ENCODE results near the gene CABCOCO1. TPM values are rescaled to one million over a fixed set of nuclear protein-coding genes. Genes with fewer than 3 reads are reported as not detected.

The CABCOCO1 gene
- total RNA-seq, 1 experiment from 2014 or later = 0.24 TPM

DNA sequence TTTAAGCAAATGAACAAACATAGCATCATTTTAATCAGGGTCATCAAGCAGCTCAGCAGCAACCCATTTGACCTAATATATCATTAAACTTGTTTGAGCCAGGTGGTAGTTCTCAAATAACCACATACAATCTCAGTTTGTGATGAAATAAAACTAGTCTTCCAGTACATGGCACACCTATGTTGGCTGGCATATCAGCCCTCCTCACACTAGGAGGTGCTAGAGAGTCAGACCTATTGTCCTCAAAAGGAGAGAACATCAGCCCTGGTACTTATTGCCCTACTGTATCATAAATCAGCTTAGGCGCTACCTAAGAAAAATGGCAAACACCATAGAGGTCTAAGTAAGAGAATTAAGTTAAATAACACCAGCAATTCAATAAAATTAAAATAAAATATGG, 81.7 kb downstream of the CABCOCO1 start:
- in situ Hi-C loops (cut with HindIII; ENCODE audit: low pct_unique_long_range_greater_than_20kb, low sequenced_read_pairs) = no loop called here
- no peak for DNase-seq (ENCODE audit: low read depth)

GRCh38 chr10:61746377-61746776, 83.6 kb downstream of the CABCOCO1 start:
- in situ Hi-C loops (cut with HindIII; ENCODE audit: low pct_unique_long_range_greater_than_20kb, low sequenced_read_pairs) = no loop called here
- DNase-seq (ENCODE audit: low read depth) = no peak

- in situ Hi-C loops (cut with HindIII; ENCODE audit: low pct_unique_long_range_greater_than_20kb, low sequenced_read_pairs) = no loop called here
- no peak for DNase-seq (ENCODE audit: low read depth)
Measured at GRCh38 chr10:61747307-61747706, 84.6 kb downstream of the CABCOCO1 start.

GRCh38 chr10:61749291-61749690, 86.6 kb downstream of the CABCOCO1 start:
- in situ Hi-C loops (cut with HindIII; ENCODE audit: low pct_unique_long_range_greater_than_20kb, low sequenced_read_pairs) = no loop called here
- DNase-seq (ENCODE audit: low read depth) = no peak

- in situ Hi-C loops (cut with HindIII; ENCODE audit: low pct_unique_long_range_greater_than_20kb, low sequenced_read_pairs) = no loop called here
- DNase-seq (ENCODE audit: low read depth) = peak; percentile 65
Measured at GRCh38 chr10:61750943-61751471, 88.3 kb downstream of the CABCOCO1 start.

- in situ Hi-C loops (cut with HindIII; ENCODE audit: low pct_unique_long_range_greater_than_20kb, low sequenced_read_pairs) = no loop called here
- no peak for DNase-seq (ENCODE audit: low read depth)
Measured at GRCh38 chr10:61751599-61751998, 88.9 kb downstream of the CABCOCO1 start.

GRCh38 chr10:61752111-61753011, 89.6 kb downstream of the CABCOCO1 start:
- DNase-seq (ENCODE audit: low read depth) = peak; percentile 88
- in situ Hi-C loops (cut with HindIII; ENCODE audit: low pct_unique_long_range_greater_than_20kb, low sequenced_read_pairs) = no loop called here

DNA sequence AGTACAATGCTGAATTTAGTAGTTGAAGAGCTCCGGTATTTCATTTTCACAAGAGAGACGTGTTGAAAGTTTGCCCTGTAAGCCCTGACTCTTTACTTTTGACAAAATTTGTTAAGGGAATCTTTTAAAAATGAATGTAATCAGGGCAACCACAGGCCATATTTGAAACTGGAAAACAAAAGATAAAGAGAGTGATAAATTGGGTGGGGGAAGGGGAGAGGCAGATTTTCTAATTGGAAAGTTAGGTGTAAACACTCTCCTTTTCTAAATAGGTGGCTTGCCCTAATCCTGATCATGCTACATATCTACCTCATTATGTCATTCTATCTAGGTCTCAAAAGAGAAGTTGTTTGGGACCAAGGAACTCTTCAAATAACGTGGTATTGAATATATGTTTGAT, 90.7 kb downstream of the CABCOCO1 start:
- DNase-seq (ENCODE audit: low read depth) = no peak
- in situ Hi-C loops (cut with HindIII; ENCODE audit: low pct_unique_long_range_greater_than_20kb, low sequenced_read_pairs) = no loop called here

- DNase-seq (ENCODE audit: low read depth) = peak; percentile 46
- in situ Hi-C loops (cut with HindIII; ENCODE audit: low pct_unique_long_range_greater_than_20kb, low sequenced_read_pairs) = no loop called here
Measured at GRCh38 chr10:61754587-61755550, 92.1 kb downstream of the CABCOCO1 start.

- in situ Hi-C loops (cut with HindIII; ENCODE audit: low pct_unique_long_range_greater_than_20kb, low sequenced_read_pairs) = no loop called here
- DNase-seq (ENCODE audit: low read depth) = no peak
Measured at GRCh38 chr10:61757001-61757400, 94.3 kb downstream of the CABCOCO1 start.

- in situ Hi-C loops (cut with HindIII; ENCODE audit: low pct_unique_long_range_greater_than_20kb, low sequenced_read_pairs) = no loop called here
- DNase-seq (ENCODE audit: low read depth) = peak; percentile 69
Measured at GRCh38 chr10:61757525-61758397, 95.0 kb downstream of the CABCOCO1 start.

GRCh38 chr10:61758433-61758832, 95.7 kb downstream of the CABCOCO1 start:
- in situ Hi-C loops (cut with HindIII; ENCODE audit: low pct_unique_long_range_greater_than_20kb, low sequenced_read_pairs) = no loop called here
- peak; percentile 35 for DNase-seq (ENCODE audit: low read depth)

DNA sequence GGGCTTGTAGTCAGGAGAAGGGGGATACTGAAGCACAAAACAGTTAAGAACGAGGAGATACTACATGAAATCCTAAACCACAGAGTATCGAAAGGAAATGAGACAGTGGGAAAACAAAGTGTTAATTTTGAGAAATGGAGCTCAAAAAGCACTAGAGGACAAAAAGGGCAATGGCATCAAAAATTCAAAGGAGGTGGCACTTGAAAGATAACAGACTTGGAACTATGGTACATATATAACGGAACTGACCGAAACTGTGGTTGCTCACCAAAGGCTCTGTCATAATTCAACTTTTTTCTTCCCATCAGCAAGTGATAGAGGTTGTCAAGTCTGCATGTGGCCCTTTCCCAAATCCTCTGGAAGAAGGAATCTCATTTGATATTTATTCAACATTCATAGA, 97.0 kb downstream of the CABCOCO1 start:
- in situ Hi-C loops (cut with HindIII; ENCODE audit: low pct_unique_long_range_greater_than_20kb, low sequenced_read_pairs) = no loop called here
- no peak for DNase-seq (ENCODE audit: low read depth)

- DNase-seq (ENCODE audit: low read depth) = peak; percentile 80
- in situ Hi-C loops (cut with HindIII; ENCODE audit: low pct_unique_long_range_greater_than_20kb, low sequenced_read_pairs) = no loop called here
Measured at GRCh38 chr10:61760943-61761824, 98.5 kb downstream of the CABCOCO1 start.

DNA sequence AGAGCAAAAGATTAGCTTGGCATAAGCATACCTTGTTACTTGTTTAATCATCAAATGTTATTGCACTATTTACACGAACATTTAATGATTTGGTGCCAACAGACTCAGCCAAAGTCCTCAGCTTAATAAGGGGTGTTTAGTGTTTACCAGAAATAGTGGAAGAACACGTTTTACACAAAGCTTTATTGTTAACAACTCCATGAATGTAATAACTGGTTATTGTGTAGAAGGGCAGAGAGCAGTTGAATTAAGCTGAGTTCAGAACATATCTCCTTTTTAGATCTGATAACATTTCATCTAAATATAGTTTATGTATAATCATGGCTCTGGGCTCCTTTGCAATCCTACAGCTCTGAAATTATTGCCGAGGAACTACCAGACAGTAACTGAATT, 99.1 kb downstream of the CABCOCO1 start:
- in situ Hi-C loops (cut with HindIII; ENCODE audit: low pct_unique_long_range_greater_than_20kb, low sequenced_read_pairs) = no loop called here
- DNase-seq (ENCODE audit: low read depth) = no peak

GRCh38 chr10:61763778-61764177, 101.0 kb downstream of the CABCOCO1 start:
- in situ Hi-C loops (cut with HindIII; ENCODE audit: low pct_unique_long_range_greater_than_20kb, low sequenced_read_pairs) = no loop called here
- DNase-seq (ENCODE audit: low read depth) = no peak

DNA sequence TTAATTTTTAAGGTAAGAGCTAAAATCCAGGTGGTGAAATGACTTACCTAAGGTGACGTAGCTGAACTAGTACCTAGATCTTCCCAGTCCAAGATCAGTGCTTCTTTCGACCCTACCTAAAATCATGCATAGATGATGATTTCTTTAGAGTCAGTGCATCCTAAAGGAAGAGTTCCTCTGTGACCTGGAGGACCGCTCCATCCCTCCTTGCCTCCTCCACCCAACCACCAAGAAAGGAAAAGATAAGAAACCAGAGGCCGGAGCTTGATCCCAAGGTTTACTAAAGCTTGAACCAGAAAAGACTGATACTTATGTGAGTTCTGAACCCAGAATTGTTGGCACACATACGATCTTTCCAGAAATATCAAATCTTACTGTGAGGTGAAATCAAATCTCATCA, 101.8 kb downstream of the CABCOCO1 start:
- in situ Hi-C loops (cut with HindIII; ENCODE audit: low pct_unique_long_range_greater_than_20kb, low sequenced_read_pairs) = no loop called here
- DNase-seq (ENCODE audit: low read depth) = no peak
